SH-SY5Y (cell line): ENCODE results near the gene EME2.

ENCODE experiments used
- GATA2 ChIP-seq: IDR thresholded peaks from 2 replicates; pipeline ENCODE4 v1.6.1; 2011; ENCODE audit warnings: mild to moderate bottlenecking, low read depth, low read length
- GATA3 ChIP-seq: IDR thresholded peaks from 2 replicates; pipeline ENCODE4 v1.6.1; 2011; ENCODE audit warnings: low read depth, mild to moderate bottlenecking, low read length, moderate library complexity

GRCh38 chr16:1784977-1785845 is 12.6 kb downstream of the EME2 start:
- TF ChIP-seq GATA2 (no peak), GATA3 (no peak)
